GM20431 (cell line): Measurements from ENCODE around the gene KRTAP9-6.
"Not testable (repeated sequence)": the region's sequence is repeated elsewhere in the genome, so short reads cannot be mapped to it uniquely, and the experiment has no call there.

Source experiments
- in situ Hi-C: fragments of 300-500 bp; cut with MseI, MboI; formaldehyde crosslinking; loops from one replicate; pipeline ENCODE4 v1.15.0; 2020; ENCODE audit warnings: low sequenced_read_pairs; ENCODE audit not compliant: unreplicated experiment

The KRTAP9-6 gene

GRCh38 chr17:41267711-41268110 is 2.5 kb downstream of the KRTAP9-6 start:
- in situ Hi-C loops, result no loop called here

DNA sequence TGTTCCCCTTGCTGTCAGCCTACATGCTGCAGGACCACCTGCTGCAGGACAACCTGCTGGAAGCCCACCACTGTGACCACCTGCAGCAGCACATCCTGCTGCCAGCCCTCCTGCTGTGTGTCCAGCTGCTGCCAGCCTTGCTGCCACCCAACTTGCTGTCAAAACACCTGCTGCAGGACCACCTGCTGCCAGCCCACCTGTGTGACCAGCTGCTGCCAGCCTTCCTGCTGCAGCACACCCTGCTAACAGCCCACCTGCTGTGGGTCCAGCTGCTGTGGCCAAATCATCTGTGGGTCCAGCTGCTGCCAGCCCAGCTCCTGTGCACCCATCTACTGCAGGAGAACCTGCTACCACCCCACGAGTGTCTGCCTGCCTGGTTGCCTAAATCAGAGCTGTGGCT is 6.1 kb downstream of the KRTAP9-6 start:
- in situ Hi-C loops, result not testable (repeated sequence)

DNA sequence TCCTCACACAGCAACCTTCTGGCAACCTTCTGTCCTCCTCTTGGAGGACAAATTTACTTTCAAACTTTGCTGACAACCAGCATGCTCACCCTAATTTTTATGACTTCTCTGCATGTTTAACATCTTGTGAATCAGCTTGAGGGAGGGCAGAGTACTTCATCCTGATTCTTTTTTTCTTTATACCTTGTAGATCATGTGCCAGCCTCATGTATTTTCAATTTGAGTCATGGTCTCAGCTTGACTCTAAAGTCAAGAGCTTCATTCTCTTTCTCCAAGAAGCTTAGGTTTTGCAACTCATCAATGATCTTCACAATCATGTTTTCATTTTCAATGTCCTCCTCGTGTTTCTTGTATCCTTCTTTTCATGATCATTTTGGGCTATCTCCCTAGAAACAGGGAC is 6.7 kb downstream of the KRTAP9-6 start:
- in situ Hi-C loops, result no loop called here

GRCh38 chr17:41275648-41276190 is 10.5 kb downstream of the KRTAP9-6 start, which contains the start of gene KRTAP9-7:
KRTAP9-7 (plus strand) TSS chr17:41275698; CDS start chr17:41275698, 0 bp downstream.
- in situ Hi-C loops, result not testable (repeated sequence)

DNA sequence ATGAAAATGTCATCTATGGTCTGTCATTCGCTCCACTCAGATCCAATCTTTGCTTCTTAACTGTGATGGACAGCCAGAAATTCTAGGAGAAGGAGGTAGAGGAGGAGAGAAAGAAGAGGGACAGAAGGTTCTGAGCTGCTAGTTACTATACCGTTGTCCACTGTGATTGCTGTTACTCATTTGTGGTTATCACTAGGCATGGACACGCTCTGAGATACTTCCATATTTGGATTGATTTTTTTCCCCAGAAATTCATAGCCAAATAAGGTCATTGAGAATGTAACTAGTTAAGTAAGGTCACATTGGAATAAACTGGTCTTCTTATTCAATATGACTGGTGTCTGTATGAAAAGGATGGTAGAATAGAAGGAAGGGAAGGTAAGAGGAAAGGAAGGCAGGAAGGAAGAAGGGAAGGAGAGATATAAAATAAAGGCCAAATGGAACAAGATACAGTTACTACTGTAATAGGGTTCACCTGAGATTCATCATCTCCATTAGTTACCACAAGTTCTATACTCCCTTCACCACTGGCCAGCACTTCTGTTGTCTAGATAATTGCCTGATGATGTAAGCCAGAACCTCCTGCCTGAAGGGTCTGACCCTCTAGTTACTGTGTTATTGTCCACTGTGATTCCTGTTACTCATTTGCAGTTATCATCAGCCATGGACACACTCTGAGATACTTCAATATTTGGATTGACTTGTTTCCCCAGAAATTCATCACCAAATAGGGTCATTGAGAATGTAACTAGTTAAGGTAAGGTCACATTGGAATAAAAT is 13.2 kb downstream of the KRTAP9-6 start:
- in situ Hi-C loops, result no loop called here

- in situ Hi-C loops, result no loop called here
Measured at GRCh38 chr17:41284043-41284442, 18.9 kb downstream of the KRTAP9-6 start.

DNA sequence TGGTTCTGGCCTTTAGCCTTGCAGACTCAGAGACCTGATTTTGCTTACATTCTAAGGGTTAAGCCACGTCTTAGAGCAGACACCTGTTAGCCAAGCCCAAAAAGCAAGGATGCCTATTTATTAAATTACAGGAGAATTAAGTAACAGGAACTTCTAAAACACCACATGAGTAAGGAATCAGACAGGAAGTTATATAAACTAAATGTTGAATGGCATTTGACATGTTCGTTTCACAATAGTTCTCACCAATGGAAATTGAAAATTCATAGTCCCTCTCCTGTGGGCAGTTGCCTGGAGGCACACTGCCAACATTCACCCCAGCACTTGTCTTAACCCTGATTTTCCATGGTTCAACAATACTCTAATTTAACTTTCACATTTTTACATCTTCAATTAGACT is 19.4 kb downstream of the KRTAP9-6 start:
- in situ Hi-C loops, result no loop called here

GRCh38 chr17:41287050-41287449 is 21.9 kb downstream of the KRTAP9-6 start:
- in situ Hi-C loops, result no loop called here

GRCh38 chr17:41294016-41294415 is 28.8 kb downstream of the KRTAP9-6 start:
- in situ Hi-C loops, result no loop called here

- in situ Hi-C loops, result no loop called here
Measured at GRCh38 chr17:41296846-41297245, 31.7 kb downstream of the KRTAP9-6 start.

DNA sequence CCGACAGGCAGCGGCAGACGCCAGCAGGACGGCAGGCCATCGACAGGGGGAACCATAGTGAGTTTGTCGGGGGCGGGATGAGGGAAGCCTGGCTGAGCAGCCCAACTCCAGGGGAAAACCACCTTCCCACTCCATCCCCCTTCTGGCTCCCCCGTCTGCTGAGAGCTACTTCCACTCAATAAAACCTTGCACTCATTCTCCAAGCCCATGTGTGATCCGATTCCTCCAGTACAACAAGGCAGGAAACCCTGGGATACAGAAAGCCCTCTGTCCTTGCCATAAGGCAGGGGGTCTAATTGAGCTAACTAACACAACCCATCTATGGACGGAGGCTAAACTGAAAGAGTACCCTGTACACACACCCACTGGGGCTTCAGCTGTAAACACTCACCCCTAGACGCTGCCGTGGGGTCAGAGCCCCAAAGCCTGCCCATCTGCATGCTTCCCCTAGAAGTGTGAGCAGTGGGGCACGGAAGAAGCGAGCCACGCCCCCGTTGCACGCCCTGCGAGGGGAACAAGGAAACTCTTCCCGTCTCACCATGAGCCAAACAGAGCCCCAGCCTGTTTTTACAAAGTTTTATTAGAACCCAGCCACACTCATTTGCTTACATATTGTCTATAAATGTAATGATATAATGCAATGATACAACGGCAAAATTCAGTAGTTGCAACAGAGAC is 33.4 kb downstream of the KRTAP9-6 start:
- in situ Hi-C loops, result no loop called here

- in situ Hi-C loops, result no loop called here
Measured at GRCh38 chr17:41301204-41301790, 36.1 kb downstream of the KRTAP9-6 start.

- in situ Hi-C loops, result no loop called here
Measured at GRCh38 chr17:41301916-41302901, 37.0 kb downstream of the KRTAP9-6 start, which contains the start of gene KRTAP29-1. KRTAP29-1 (minus strand) TSS chr17:41302851; CDS start chr17:41302851, 0 bp downstream.

GRCh38 chr17:41302981-41303380 is 37.8 kb downstream of the KRTAP9-6 start:
- in situ Hi-C loops, result no loop called here

DNA sequence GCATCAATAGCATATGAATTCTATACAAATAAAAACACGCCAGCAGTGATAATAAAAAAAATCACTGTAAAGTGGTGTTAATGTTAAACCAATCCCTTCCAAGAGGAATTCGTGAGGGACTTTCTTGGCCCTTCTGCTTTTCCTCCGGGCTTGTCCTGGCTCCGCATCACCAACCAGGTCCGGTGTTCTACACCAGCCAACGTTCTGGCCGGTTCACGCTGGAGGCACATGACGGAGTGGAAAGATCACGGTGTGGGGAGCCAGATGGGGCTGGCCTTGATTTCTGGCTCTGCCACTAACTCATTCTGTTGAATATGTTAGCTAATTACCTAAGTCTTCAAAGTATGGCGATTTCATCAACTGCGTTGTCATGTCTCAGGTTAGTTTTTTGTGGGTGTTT is 38.9 kb downstream of the KRTAP9-6 start:
- in situ Hi-C loops, result no loop called here

DNA sequence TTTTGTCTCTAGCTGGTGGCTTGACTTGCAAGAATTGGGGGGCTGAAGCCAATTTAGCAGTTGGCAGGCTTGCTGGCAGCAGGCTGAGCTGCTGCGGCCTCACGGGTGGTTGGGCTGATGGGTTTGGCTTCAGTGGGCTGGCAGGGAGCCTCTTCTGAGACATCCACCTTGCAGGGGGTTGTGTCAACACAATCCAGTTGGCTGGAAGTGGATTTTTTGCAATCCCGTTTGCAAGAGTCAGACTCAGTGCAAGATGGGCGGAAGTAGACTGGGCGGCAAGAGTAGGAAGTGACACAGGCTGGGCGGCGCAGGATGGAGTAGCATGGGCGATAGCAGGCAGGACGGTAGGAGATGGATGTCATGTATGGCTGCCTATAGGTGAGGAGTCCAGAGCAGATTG is 42.5 kb downstream of the KRTAP9-6 start:
- in situ Hi-C loops, result no loop called here

- in situ Hi-C loops, result no loop called here
Measured at GRCh38 chr17:41308251-41308917, 43.2 kb downstream of the KRTAP9-6 start.

DNA sequence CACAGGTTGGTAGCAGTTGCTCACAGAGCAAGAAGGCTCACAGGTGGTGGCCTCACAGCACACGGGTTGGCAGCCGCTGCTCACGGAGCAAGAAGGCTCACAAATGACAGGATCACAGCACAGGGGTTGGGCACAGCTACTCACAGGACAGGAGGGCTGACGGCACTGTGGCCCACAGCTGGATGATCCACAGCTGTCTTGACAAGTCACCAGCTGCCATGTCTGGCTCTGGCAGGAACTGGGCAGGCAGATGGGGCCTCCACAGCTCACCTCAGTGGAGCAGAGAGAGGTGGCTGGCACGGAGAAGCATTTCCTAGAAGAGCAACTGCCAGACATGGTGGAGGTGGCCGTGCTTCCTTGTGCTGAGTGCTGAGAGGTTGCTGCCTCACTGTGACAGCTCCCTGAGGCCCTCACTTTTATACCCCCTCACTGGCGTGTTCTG is 43.8 kb downstream of the KRTAP9-6 start, which contains the start of gene KRTAP16-1:
TSS of gene KRTAP16-1 (minus strand) at position 392 of the 442 bp plus-strand sequence. CDS start at position 336, 56 bp downstream.
- in situ Hi-C loops, result no loop called here

DNA sequence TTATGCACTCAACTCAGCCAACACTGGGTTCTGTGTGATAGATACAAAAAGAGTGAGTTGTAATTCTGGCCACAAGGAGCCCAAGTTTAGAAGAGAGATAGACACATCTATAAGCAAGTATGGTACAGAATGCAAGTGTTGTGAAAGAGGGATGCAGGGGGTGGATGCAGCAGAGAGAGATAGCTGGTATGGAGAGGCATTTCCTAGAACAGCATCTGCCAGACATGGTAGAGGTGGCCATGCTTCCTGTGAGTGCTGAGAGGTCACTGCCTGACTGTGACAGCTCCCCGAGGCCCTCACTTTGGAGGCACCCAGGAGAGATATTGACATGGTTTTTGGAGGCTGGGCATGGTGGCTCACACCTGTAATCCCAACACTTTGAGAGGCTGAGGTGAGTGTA is 45.9 kb downstream of the KRTAP9-6 start:
- in situ Hi-C loops, result no loop called here
